Measurements from ENCODE around the gene TPSB2.
"Not testable (repeated sequence)": the region's sequence is repeated elsewhere in the genome, so short reads cannot be mapped to it uniquely, and the experiment has no call there.

Gene TPSB2

DNA sequence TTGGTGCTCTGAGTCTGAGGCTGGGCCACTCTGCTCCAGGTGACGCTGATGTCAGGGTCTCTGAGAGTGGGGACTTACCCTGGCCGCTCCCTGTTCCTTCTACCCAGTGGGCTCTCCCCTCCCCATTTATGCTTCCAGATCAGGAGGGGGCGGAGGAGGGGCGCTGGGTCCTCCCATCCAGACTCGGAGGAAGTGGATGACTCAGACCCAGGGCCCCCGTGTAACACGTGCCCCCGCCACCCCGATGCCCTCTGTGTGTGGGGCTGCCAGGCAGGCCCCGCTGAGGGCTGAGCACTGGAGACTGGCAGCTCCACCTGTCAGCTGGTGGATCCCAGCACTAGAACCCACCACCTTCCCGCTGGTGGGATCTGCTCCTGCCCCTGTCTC lies at the start of gene TPSB2:
TPSB2 (minus strand) TSS at position 101 of the 387 bp plus-strand sequence. CDS start 233 bp downstream, outside the sequence.
- H3K9me3 Mint-ChIP-seq; DNase-seq; H3K36me3 Mint-ChIP-seq; H3K27ac Mint-ChIP-seq; ATAC-seq (replicated peaks); H3K4me3 Mint-ChIP-seq; H3K27me3 Mint-ChIP-seq; H3K4me1 Mint-ChIP-seq: not testable (repeated sequence)

DNA sequence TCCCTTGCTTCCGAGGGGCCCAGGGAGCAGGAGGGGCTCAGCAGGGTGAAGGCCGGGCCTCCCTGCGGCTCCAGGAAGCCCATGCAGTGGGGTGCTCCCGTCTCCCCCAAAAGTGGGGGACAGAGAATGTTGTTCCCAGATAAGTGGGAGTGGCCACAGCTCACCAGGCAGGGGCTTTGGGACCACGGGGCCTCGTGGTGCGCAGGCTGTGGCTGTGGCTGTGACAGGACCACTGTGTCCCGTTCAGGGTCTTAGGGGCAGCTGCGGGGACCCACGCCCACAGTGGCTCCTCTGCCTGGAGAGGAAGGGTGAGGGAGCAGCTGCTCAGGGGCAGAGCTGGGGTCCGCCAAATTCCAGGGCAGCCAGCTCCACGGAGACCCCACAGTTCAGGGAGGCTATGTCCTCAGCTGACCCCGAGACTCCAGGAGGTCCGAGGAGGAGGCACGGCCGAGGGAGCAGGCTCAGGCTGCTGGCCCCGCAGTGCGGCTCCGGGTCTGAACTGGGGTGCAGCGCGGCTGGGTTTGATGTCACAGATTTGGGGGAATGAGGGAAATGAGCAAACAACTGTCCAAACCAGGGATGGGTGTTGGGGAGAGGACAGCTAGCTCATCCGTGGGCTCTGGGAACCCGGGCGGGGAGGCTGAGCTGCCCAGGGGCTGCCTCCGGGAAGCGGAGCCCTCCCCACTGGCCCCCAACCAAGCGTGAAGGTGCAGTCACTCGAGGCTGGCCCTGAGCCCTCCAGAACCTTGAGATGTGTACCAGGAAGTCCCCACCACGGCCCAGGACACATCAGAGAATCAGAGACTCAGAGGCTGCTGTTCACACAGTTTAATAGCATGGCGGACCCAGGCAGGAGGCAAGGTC lies 49.3 kb upstream of the TPSB2 start:
- H3K27ac Mint-ChIP-seq: peak overlapping the region; percentile 45
- peaks cover 4% of the 10 kb centered on the region in 2 donors for H3K4me1 Mint-ChIP-seq
- no peaks in the 10 kb centered on the region for H3K9me3 Mint-ChIP-seq
- ATAC-seq (replicated peaks): no peak
- H3K36me3 Mint-ChIP-seq: no peaks in the 10 kb centered on the region
- H3K27me3 Mint-ChIP-seq: peaks cover 35 to 67% of the 10 kb centered on the region in 2 donors
- no peak for DNase-seq
- H3K4me3 Mint-ChIP-seq: no peak overlapping the region

DNA sequence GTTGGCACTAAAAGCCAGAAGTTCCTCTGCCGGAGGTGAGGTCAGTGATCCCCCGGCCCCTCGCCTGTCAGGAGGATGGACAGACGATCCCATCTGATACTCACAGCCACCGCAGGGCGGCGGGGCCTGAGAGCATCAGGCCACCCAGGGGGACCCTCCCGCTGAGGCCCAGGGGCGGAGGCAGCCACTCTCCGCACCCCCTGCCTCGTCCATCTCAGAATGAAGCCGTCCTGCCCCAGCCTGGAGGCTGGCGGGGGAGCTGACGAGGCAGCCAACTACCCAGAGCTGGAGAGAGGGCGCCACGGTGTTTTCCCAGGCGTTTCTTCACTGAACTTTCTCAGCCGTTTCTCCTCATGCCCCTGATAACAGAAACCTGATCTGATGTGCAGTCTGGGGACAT lies 48.5 kb upstream of the TPSB2 start:
- H3K4me1 Mint-ChIP-seq: peaks cover 4% of the 10 kb centered on the region in 2 donors
- no peak for DNase-seq
- no peaks in the 10 kb centered on the region for H3K9me3 Mint-ChIP-seq
- peaks cover 32 to 62% of the 10 kb centered on the region in 2 donors for H3K27me3 Mint-ChIP-seq
- H3K4me3 Mint-ChIP-seq: no peak overlapping the region
- H3K36me3 Mint-ChIP-seq: no peaks in the 10 kb centered on the region
- ATAC-seq (replicated peaks): no peak
- no peak overlapping the region for H3K27ac Mint-ChIP-seq

DNA sequence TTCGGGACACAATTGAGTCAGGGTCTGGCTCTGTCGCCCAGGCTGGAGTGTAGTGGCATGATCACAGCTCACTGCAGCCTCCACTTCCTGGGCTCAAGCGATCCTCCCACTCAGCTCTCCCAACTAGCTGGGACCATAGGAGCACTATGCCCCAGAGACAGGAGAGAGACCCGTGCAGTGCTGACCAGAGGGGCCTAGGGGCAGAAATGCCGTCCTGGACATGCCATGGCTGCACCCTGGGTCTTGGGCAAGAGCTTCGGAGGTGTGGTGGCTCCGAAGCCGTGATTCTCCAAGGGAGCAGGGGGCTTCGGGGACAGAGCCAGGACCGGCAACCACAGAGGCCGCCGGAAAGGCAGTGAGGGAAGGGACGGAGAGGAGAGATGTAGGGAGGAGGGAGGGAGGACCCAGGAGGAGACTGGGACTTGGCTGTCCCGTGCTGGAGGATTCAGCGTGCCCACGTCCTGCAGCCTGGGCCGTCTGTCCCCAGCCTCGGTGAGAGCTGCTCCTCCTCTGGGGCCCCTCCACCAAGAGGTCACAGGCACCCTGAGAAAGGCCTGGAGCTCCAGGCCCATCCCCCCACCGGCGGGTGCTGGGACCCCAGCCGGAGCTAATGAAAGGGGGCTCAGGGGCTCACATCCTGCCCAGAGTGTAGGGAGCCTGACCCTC lies 47.8 kb upstream of the TPSB2 start:
- Mint-ChIP-seq H3K4me1 (peaks cover 4 to 6% of the 10 kb centered on the region in 2 donors), H3K4me3 (no peak overlapping the region), H3K27ac (no peak overlapping the region), H3K9me3 (no peaks in the 10 kb centered on the region), H3K36me3 (no peaks in the 10 kb centered on the region), H3K27me3 (peaks cover 40 to 64% of the 10 kb centered on the region in 2 donors)
- ATAC-seq (replicated peaks): no peak
- DNase-seq: no peak

DNA sequence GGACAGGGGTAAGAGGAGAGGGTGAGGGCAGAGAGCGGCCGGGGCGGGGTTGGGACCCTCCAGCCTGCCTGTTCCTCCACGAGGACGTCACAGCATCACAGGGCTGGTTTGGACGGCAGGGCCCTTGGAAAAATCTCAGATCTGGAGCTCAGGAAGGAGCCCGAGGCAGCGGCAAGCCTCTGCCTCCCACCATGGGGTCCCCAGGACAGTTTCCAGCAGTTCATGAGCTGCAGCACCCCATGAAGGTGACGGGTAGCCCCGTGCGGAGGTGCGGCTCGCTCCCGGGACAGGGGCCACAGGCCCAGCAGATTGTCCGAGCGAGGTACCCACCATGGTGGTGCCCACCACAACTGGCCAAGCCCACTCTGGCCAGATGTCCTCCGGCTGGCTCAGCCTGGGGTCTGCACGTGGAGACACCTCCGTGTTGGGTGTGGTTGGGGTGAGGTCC lies 47.2 kb upstream of the TPSB2 start:
- no peaks in the 10 kb centered on the region for H3K9me3 Mint-ChIP-seq
- no peak for DNase-seq
- peaks cover 42 to 70% of the 10 kb centered on the region in 2 donors for H3K27me3 Mint-ChIP-seq
- peaks cover 3 to 4% of the 10 kb centered on the region in 2 donors for H3K4me1 Mint-ChIP-seq
- H3K4me3 Mint-ChIP-seq: no peak overlapping the region
- no peak overlapping the region for H3K27ac Mint-ChIP-seq
- no peaks in the 10 kb centered on the region for H3K36me3 Mint-ChIP-seq
- ATAC-seq (replicated peaks): no peak

DNA sequence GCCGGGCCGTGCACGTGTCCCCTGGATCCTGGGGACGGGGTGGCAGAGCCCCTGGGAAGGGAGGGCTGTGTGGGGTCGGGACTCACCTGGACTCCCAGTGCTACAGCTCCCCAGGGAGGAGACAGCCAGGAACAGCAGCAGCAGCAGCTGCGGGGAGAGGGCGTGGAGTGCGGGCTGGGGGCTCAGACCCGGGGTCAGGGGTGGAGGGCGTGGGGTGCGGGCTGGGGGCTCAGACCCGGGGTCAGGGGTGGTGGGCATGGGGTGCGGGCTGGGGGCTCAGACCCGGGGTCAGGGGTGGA lies 46.5 kb upstream of the TPSB2 start:
- ATAC-seq (replicated peaks) (no peak), DNase-seq (no peak)
- Mint-ChIP-seq H3K9me3 (no peaks in the 10 kb centered on the region), H3K4me1 (peaks cover 3 to 4% of the 10 kb centered on the region in 2 donors), H3K27ac (no peak overlapping the region), H3K36me3 (no peaks in the 10 kb centered on the region), H3K27me3 (peaks cover 43 to 73% of the 10 kb centered on the region in 2 donors), H3K4me3 (no peak overlapping the region)

DNA sequence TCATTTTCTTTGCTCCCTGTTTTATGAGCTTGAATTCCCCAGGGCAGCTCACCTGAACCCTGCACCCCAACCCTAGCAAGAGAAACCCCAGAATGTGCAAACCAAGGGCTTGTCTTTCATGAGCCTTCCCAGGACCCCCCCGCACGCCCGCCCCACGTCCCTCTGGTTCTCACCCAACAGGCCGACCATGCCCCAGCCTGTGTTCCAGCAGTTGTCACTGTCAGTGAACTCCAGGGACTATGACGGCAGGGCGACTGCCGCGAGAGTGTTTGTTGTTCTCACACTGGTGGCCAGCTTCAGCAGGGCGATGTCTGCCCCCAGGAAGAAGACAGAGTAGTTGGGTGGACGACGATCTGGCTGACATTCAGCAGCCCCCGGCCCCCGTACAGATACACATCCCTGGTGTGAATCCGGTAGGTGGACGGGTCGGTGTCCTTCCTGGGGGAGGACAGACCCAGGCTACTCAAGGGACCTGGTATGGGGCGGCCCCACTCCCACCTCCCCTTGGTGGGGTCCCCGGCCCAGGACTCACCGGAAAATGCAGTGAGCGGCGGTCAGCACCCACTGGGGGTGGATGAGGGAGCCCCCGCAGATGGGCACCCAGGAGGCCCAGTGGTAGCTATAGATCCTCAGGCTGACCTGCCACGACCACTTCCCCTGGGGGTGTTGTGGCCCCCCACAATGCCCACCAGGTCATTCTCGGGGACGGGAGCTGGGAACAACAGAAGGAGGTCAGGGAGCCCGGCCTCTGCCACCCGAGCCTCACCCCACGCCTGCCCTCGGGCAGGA lies 46.0 kb upstream of the TPSB2 start:
- H3K9me3 Mint-ChIP-seq: no peaks in the 10 kb centered on the region
- no peaks in the 10 kb centered on the region for H3K36me3 Mint-ChIP-seq
- no peak for ATAC-seq (replicated peaks)
- H3K27ac Mint-ChIP-seq: no peak overlapping the region
- peaks cover 3 to 4% of the 10 kb centered on the region in 2 donors for H3K4me1 Mint-ChIP-seq
- H3K27me3 Mint-ChIP-seq: peaks cover 49 to 79% of the 10 kb centered on the region in 2 donors
- no peak overlapping the region for H3K4me3 Mint-ChIP-seq
- no peak for DNase-seq

DNA sequence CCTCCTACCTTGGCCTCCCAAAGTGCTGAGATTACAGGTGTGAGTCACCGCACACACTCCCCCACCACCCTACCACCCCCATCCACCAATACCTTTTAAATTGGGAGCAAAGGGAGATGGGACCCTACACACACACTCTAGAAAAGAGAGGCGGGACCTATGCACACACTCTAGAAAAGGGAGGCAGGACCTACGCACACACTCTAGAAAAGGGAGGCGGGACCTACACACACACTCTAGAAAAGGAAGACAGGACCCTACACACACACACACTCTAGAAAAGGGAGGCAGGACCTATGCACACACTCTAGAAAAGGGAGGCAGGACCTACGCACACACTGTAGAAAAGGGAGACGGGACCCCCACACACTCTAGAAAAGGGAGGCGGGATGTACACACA lies 44.8 kb upstream of the TPSB2 start:
- DNase-seq (no peak), ATAC-seq (replicated peaks) (no peak)
- no peaks in the 10 kb centered on the region for H3K9me3 Mint-ChIP-seq
- H3K27ac Mint-ChIP-seq: no peak overlapping the region
- H3K4me3 Mint-ChIP-seq: no peak overlapping the region
- peaks cover 57 to 86% of the 10 kb centered on the region in 2 donors for H3K27me3 Mint-ChIP-seq
- H3K36me3 Mint-ChIP-seq: no peaks in the 10 kb centered on the region
- peaks cover 3 to 4% of the 10 kb centered on the region in 2 donors for H3K4me1 Mint-ChIP-seq

DNA sequence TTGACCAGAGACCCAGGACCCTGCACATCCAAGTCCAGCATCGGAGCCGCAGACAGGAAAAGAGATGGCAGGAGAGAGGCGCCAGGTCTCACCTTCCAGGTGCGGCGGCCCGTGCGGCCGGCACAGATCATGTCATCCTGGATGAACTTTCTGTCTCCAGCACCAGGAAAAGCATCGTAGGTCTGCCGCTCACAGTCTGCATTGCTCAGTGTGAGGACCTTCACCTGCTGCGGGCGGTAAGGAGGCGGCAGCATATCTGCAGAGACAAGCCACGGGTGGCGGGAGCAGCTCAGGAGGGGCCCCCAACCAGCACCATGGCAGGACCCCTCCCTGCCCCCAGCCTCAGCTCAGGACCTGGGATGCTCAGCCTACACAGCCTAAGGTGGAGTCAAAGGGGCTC lies 43.8 kb upstream of the TPSB2 start:
- ATAC-seq (replicated peaks) (no peak), DNase-seq (no peak)
- H3K36me3 Mint-ChIP-seq: no peaks in the 10 kb centered on the region
- H3K4me3 Mint-ChIP-seq: no peak overlapping the region
- H3K27me3 Mint-ChIP-seq: peaks cover 59 to 80% of the 10 kb centered on the region in 2 donors
- H3K9me3 Mint-ChIP-seq: no peaks in the 10 kb centered on the region
- peaks cover 3 to 4% of the 10 kb centered on the region in 2 donors for H3K4me1 Mint-ChIP-seq
- no peak overlapping the region for H3K27ac Mint-ChIP-seq

DNA sequence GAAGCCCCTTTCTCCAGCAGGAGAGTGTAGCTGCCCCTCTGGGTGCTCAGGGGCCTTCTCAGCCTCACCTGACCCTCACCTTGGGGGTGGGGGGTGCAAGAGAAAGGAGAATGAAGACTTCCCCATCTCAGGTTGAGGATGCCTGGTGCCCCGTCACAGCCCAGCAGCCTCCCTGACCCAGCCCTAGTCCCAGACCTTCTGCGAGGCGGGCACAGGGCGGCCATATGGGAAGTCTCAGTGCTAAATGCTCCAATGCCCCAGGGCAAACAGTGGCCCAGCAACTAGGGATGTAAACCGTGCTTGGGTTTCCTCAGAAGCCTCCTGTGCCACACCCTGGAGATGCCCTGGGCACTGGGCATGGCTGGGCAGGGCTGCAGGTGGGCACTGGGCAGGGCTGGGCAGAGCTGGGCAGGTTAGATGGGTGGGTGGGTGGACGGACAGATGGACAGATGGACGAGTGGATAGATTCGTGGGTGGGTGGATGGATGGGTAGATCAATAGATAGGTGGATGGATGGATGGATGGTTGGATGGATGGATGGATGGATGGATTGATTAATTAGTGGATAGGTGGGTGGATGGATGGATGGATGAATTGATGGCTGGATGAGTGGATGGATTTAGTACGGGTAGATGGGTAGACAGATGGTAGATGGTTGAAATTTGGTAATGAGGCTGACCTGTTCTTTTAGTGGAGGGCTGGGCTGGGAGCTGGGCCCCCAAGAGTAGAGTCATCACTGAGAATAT lies 42.6 kb upstream of the TPSB2 start:
- no peak overlapping the region for H3K4me3 Mint-ChIP-seq
- ATAC-seq (replicated peaks) (no peak), DNase-seq (no peak)
- peaks cover 49 to 68% of the 10 kb centered on the region in 2 donors for H3K27me3 Mint-ChIP-seq
- no peaks in the 10 kb centered on the region for H3K36me3 Mint-ChIP-seq
- no peaks in the 10 kb centered on the region for H3K9me3 Mint-ChIP-seq
- no peak overlapping the region for H3K27ac Mint-ChIP-seq
- H3K4me1 Mint-ChIP-seq: peaks cover 0 to 2% of the 10 kb centered on the region in 2 donors

DNA sequence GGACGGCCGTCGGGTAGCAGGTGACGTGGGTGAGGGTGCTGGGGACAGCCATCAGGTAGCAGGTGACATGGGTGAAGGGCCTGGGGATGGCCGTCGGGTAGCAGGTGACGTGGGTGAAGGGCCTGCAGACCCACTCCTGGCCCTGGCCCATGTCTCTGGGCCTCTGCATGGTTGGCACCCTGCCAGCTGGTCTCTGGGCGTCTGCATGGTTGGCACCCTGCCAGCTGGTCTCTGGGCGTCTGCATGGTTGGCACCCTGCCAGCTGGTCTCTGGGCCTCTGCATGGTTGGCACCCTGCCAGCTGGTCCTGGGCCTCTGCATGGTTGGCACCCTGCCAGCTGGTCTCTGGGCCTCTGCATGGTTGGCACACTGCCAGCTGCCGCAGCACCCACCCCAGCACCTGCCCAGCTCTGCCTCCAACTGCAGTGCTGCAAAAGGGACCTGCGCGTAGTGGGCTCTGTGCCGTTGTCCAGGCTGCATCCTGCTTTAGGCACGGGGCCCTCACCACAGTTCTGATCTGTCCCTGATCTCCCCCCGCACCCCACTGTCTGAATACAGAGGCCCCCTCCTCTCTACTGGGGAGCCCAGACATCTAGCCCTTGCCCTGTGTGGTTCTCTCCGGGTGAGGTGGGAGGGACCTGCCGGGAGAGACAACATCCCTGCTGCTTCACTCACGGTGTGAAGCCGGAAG lies 41.9 kb upstream of the TPSB2 start:
- not testable (repeated sequence) for ATAC-seq (replicated peaks); H3K27ac Mint-ChIP-seq; H3K36me3 Mint-ChIP-seq; H3K4me1 Mint-ChIP-seq; H3K9me3 Mint-ChIP-seq; DNase-seq; H3K4me3 Mint-ChIP-seq
- H3K27me3 Mint-ChIP-seq: peaks cover 46 to 60% of the 10 kb centered on the region in 2 donors

DNA sequence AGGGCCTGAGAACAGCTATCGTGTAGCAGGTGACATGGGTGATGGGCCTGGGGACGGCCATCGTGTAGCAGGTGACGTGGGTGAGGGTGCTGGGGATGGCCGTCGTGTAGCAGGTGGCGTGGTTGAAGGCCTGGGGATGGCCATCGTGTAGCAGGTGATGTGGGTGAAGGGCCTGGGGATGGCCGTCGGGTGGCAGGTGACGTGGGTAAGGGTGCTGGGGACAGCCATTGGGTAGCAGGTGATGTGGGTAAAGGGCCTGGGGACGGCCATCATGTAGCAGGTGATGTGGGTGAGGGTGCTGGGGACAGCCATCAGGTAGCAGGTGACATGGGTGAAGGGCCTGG lies 41.4 kb upstream of the TPSB2 start:
- no peaks in the 10 kb centered on the region for H3K9me3 Mint-ChIP-seq
- no peak for DNase-seq
- no peak for ATAC-seq (replicated peaks)
- no peak overlapping the region for H3K4me3 Mint-ChIP-seq
- H3K4me1 Mint-ChIP-seq: peaks cover 0 to 2% of the 10 kb centered on the region in 2 donors
- H3K27me3 Mint-ChIP-seq: peaks cover 48 to 57% of the 10 kb centered on the region in 2 donors
- H3K27ac Mint-ChIP-seq: no peak overlapping the region
- no peaks in the 10 kb centered on the region for H3K36me3 Mint-ChIP-seq

DNA sequence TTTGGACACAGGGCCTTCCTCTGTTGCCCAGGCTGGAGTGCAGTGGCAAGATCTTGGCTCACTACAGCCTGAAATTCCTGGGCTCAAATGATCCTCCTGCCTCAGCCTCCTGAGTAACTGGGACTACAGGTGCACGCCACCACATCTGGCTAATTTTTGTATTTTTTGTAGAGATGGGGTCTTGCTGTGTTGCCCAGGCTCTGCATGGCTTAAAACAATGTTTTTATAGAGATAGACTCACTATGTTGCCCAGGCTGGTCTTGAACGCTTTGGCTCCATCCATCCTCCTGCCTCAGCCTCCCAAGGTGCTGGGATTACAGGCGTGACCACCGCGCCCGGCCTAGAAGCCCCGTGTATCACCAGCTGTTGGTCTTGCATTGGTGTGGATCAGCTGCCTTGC lies 39.4 kb upstream of the TPSB2 start:
- not testable (repeated sequence) for DNase-seq; ATAC-seq (replicated peaks); H3K4me3 Mint-ChIP-seq; H3K4me1 Mint-ChIP-seq; H3K27ac Mint-ChIP-seq; H3K36me3 Mint-ChIP-seq; H3K9me3 Mint-ChIP-seq
- H3K27me3 Mint-ChIP-seq: peaks cover 32 to 39% of the 10 kb centered on the region in 2 donors
